HCEC 1CT (cell line): Measurements from ENCODE around the gene SPATA21.

Experiments
- DNase-seq: peaks from one replicate; pipeline ENCODE4 v3.0.0-alpha.2; 2017

The SPATA21 gene

DNA sequence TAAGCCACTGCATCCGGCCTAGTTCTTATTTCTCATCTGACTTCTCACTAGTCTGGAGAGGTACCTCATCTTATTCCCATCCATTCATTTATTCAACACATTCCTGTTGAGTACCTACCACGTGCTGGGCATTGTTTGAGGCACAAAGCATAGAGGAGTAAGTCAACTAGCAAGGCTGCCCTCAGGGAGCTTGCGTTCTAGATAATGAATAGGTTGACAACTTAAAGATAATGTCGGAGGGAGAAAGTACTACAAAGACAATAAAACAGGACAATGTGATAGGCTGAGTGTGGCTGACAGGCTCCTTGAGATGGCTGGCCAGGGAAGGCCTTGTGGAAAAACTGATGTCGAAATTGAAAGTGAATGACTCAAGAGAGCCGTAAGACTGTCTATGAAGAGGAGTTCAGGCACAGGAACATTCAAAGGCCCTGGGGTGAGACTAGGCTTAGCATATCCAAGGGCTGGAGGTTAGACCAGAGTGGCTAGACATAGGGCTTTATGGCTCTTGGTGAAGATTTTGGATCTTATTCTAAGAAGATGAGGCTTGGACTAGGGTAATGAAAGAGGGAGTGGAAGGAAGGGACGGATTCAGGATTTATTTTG is 18.3 kb downstream of the SPATA21 start:
- peak; percentile 55 for DNase-seq

GRCh38 chr1:16413191-16413590 is 24.0 kb downstream of the SPATA21 start:
- no peak for DNase-seq

DNA sequence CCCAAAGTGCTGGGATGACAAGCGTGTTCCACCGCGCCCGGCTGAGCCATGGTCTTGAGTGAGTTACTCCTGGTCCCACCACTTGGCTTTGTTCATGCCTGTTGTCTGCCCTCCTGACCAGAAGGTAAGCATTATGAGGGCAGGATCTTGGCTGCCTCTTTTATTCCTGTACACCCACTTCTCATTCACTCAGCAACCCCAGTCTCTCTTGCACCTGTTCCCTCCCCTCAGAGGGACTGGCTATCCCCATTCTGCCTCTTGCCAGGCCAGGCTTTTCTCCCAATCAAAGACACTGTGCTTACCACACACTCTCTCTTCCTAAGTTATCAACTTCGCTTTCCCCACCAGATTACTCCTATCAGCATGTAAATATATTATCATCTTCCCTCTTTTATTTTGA is 26.4 kb downstream of the SPATA21 start:
- DNase-seq: no peak

- DNase-seq: no peak
Measured at GRCh38 chr1:16409536-16410152, 27.6 kb downstream of the SPATA21 start.

- no peak for DNase-seq
Measured at GRCh38 chr1:16406868-16407267, 30.4 kb downstream of the SPATA21 start.

DNA sequence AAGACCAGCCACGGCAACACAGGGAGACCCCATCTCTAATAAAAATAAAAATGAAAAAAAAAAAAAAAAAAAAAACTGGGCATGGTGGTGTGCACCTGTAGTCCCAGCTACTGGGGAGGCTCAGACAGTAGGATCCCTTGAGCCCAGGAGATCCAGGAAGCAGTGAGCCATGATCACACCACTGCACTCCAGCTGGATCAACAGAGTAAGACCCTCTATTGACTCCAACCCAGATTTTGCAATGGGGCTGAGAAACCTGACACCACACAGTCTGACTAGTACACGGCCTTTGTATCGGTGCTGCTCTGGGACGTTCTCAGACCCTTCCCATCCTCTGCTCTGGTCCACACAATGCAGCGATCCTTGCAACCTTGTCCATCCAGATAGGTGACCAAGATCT is 31.8 kb downstream of the SPATA21 start:
- DNase-seq: no peak

GRCh38 chr1:16402742-16403141 is 34.5 kb downstream of the SPATA21 start:
- DNase-seq: peak; percentile 48

DNA sequence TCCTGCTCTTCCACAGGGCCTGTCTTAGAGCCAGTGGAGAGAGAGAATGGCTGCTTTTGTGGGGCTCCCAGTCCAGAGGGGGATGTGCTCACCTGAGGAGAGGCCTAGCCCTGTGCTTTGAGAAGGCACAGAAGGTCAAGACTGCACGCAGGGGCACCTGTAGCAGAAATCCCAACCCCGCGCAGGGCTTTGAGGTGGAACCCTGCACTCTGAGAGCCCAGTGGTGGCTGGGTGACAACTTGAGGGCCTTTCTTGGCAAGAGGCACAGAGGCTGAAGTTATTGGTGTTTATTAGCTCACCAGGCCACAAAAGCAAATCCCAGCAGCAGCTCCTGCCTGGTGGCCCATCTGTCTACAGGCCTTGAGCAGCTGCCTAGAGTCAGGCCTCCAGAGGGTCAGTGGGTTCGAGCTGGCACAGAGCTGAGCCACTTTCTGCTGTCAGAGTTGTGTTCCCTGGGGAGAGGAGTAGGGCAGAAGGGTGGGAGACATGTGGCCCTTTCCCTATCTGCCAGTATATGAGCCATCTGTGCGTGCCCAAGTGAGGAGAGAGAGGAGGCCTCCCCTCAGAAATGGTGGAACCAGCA is 38.8 kb downstream of the SPATA21 start:
- no peak for DNase-seq

DNA sequence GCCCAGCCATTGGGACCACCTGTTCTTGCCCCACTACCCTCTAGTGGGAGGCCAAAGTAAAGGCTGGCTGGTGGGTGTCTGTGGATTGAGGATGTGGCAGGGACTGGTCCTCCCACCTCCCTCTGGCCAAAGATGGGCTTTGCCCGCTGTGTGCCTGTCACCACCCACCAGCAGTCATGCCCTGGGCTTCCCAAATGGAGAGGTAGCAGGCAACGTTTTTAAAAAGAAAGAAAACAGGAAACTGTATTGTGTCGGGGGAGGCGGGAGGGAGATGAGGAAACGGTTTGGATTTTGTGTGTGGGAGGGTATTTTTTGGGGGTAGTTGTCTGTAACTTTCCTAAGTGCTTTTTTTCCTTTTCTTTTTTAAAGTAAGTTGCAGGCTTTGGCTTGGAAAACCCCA is 40.1 kb downstream of the SPATA21 start:
- no peak for DNase-seq

- peak; percentile 73 for DNase-seq
Measured at GRCh38 chr1:16396591-16396990, 40.6 kb downstream of the SPATA21 start.

DNA sequence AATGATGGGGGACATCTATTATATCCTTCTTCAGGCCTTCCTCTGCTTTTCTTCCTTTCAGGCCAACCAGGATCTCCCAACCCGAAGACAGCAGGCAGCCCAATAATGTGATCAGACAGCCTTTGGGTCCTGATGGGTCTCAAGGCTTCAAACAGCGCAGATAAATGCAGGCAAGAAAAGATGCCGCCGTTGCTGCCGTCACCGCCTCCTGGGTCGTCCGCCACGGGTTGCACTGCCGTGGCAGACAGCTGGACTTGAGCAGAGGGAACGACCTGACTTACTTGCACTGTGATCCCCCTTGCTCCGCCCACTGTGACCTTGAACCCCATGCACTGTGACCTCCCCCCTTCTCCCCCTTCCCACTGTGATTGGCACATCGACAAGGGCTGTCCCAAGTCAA is 42.2 kb downstream of the SPATA21 start:
- DNase-seq: no peak

- no peak for DNase-seq
Measured at GRCh38 chr1:16393570-16394521, 43.4 kb downstream of the SPATA21 start.

DNA sequence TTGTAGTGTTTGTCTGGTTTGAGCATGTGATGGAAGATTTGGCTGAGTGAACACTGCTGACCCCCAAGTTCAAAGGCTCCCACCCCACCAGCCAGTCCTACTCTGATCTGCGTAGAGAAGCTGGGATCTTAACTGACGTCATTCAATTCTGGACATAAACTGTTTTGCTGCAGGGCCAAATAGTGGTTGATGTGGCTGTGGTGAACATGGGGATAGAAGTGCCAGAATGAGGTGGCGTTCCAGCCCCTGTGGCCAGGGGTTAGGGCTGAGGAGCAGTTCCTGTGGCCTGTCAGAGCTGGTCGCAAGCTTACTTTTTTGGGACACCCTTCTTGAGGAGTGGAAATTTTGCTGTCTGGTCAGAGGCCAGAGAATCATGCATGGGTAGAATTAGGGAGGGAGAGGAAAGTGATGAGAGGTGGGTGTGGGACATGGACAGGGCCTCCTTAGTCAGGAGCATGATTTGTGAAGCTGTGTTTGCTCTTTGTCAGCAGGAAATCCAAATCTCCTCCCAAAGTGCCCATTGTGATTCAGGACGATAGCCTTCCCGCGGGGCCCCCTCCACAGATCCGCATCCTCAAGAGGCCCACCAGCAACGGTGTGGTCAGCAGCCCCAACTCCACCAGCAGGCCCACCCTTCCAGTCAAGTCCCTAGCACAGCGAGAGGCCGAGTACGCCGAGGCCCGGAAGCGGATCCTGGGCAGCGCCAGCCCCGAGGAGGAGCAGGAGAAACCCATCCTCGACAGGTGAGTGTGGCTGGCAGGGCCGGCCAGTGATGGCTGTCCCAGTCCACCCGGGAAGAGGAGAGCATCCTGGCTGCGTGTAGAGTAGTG is 44.3 kb downstream of the SPATA21 start:
- no peak for DNase-seq

GRCh38 chr1:16391411-16391810 is 45.8 kb downstream of the SPATA21 start:
- no peak for DNase-seq

DNA sequence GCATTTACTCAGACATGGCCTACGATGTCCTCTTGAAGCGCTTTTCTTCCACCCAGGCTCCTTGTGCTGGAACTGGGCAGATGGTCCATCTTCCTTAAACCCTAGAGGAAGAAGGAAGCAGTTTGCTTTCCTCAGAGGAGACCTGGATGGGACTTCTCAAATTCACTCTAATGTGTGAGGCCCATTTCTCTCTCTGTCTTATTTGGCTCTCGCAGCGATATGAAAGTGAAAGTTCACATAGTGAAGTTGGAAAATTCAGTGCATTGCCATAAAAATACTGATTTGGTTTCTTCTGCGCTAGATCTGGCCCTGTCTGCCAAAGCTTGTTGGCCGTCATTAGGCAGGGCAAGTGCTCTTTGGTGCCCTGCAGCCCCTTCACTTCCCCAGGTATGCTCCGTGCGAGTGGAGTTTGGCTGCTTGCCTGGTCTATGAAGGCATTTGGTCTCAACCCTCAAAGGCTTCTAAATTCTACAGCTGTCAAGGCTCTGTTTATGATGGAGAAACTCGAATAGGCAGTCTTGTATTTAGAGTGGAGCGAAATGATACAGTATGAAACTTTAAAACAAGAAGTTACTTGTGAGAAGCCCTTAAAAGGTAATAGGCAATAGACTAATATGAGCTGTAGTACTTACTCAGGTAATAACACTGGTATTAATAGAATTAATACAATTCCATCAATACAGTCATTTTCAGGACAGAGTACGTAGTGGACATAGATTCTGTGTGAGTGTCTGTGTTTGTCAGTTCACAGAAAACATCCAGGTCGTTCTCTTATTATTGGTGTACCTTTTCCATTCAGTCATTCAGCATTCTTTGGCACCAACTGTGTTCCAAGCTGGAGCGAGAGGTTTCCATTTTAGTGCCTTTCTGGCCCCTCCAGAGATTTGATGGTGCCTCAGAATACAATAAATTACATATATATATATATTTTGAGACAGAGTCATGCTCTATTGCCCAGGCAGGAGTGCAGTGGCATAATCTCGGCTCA is 49.7 kb downstream of the SPATA21 start:
- DNase-seq: no peak

DNA sequence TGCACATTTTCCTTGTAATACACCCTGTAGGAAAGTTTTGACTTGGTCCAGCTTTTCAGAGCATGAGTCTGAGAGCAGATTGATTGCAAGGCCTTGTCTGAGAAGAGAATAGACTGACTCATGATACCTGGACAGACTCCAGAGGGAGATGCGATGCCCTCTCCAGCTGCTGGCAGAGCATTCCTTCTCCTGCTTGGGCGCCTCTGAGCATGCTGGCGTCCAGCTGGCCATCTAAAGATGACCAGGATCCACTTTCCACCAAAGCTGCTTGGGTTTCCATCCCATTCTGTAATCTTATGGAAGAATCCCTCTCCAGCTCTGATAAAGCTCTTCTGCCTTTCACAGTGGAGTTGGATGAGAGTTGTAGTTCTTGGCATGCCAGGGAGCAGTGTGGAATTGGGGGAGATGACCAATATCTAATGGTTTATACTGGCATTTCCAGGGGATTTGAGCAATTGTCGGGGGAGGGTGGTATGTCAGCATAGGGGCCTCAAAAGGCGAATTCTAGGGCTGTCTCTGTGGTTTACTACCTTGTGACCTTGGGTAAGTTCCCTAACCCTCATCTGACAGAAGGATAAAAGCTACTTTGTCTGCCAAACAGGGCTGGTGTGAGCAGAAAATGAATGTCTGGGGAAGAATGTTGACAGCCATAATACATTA is 50.6 kb downstream of the SPATA21 start:
- peak; percentile 83 for DNase-seq

- no peak for DNase-seq
Measured at GRCh38 chr1:16385659-16386453, 51.4 kb downstream of the SPATA21 start.

DNA sequence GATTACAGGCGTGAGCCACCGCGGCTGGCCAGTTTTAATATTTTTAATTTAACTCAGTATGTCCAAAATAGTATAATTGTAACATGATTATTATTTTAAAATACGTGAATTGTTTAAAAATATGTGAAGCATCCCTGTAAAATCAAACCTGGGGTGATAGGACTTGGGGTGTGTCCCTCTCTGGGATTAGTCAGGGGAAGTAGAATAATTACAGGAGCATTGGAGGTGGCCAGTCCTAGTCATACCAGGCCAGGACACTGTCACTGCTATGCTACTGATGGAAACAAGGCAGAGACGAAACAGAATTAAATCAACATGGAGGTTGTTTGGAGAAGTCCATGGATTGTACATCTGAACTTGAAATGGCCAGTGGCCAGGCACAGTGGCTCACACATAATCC is 53.3 kb downstream of the SPATA21 start:
- no peak for DNase-seq

- no peak for DNase-seq
Measured at GRCh38 chr1:16380868-16381267, 56.4 kb downstream of the SPATA21 start.

- DNase-seq: no peak
Measured at GRCh38 chr1:16378443-16378842, 58.8 kb downstream of the SPATA21 start.
